PC-3 (cell line): ENCODE results near the gene LCP1. TPM values are rescaled to one million over a fixed set of nuclear protein-coding genes. Genes with fewer than 3 reads are reported as not detected.

Source experiments
- ATAC-seq: fragments of 200-7000 bp; cut with Tn5 transposase; 2 replicates; pipeline ENCODE4 v1.9.1; 2020; ENCODE audit warnings: mild to moderate bottlenecking, moderate library complexity
- BruUV-seq: library from RNA; stranded (reverse); fragments of 400-500 nt; replicated peaks from 2 replicates; lab custom pipeline; 2021; lab: Mats Ljungman, UMichigan
- CTCF ChIA-PET: fragments of 300-600 bp; sonication (Branson Sonifier 250); formaldehyde crosslinking; loops from one replicate; lab custom pipeline; 2022; ENCODE audit warnings: antibody characterized with exemption; lab: Charles Lee
- POLR2A ChIA-PET: fragments of 300-600 bp; sonication (Branson Sonifier 250); formaldehyde crosslinking; loops from one replicate; lab custom pipeline; 2022; ENCODE audit warnings: antibody characterized with exemption; ENCODE audit not compliant: unreplicated experiment; lab: Charles Lee
- DNase-seq: peaks from one replicate; pipeline ENCODE4 v3.0.0-alpha.2; 2015
- H2AFZ ChIP-seq: fragments of 300-600 bp; sonication (generic); 2 replicates; pipeline ENCODE4 v1.6.0; 2016; ENCODE audit warnings: antibody characterized with exemption, low read length
- H3F3A ChIP-seq: fragments of 300-600 bp; sonication (generic); one replicate; pipeline ENCODE4 v1.6.0; 2017; ENCODE audit warnings: antibody characterized with exemption, low read length, control low read depth, mild to moderate bottlenecking; ENCODE audit not compliant: unreplicated experiment
- H3K27ac ChIP-seq: fragments of 300-600 bp; sonication (generic); 2 replicates; pipeline ENCODE4 v1.5.1; 2016; ENCODE audit warnings: mild to moderate bottlenecking, low read length
- H3K27me3 ChIP-seq: fragments of 300-600 bp; sonication (generic); 2 replicates; pipeline ENCODE4 v1.6.1; 2016; ENCODE audit warnings: low read length, mixed read lengths
- H3K36me3 ChIP-seq: fragments of 300-600 bp; sonication (generic); 2 replicates; pipeline ENCODE4 v1.6.1; 2016; ENCODE audit warnings: low read depth, mixed run types, low read length, mixed read lengths
- H3K4me1 ChIP-seq: fragments of 300-600 bp; sonication (generic); 2 replicates; pipeline ENCODE4 v1.5.1; 2016; ENCODE audit warnings: low read length; ENCODE audit not compliant: insufficient read depth
- H3K4me2 ChIP-seq: fragments of 300-600 bp; sonication (generic); 2 replicates; pipeline ENCODE4 v1.6.0; 2016; ENCODE audit warnings: low read length
- H3K4me3 ChIP-seq: fragments of 300-600 bp; sonication (generic); 2 replicates; pipeline ENCODE4 v1.5.1; 2016; ENCODE audit warnings: mild to moderate bottlenecking, low read length, mixed read lengths
- H3K79me2 ChIP-seq: fragments of 300-600 bp; sonication (generic); 2 replicates; pipeline ENCODE4 v1.6.1; 2017; ENCODE audit warnings: low read length, mixed read lengths
- H3K9ac ChIP-seq: fragments of 300-600 bp; sonication (generic); 2 replicates; pipeline ENCODE4 v1.6.0; 2016; ENCODE audit warnings: mild to moderate bottlenecking, low read length
- H3K9me2 ChIP-seq: fragments of 300-600 bp; sonication (generic); replicated peaks from 2 replicates; pipeline ENCODE4 v1.6.1; 2016; ENCODE audit warnings: mixed run types, low read length, mixed read lengths
- H3K9me3 ChIP-seq: fragments of 300-600 bp; sonication (generic); 2 replicates; pipeline ENCODE4 v1.6.1; 2016; ENCODE audit warnings: low read length, mixed read lengths
- H4K20me1 ChIP-seq: fragments of 300-600 bp; sonication (generic); 2 replicates; pipeline ENCODE4 v1.6.1; 2016; ENCODE audit warnings: low read length, mixed read lengths
- CTCF ChIP-seq: fragments of 300-600 bp; sonication (generic); conservative IDR thresholded peaks from 2 replicates; pipeline ENCODE4 v1.5.1; 2017; ENCODE audit warnings: antibody characterized with exemption, low read depth, mild to moderate bottlenecking, low read length
- EZH2 ChIP-seq: fragments of 300-600 bp; sonication (generic); IDR thresholded peaks from one replicate; pipeline ENCODE4 v1.6.1; 2017; ENCODE audit warnings: antibody characterized with exemption, mild to moderate bottlenecking, low read length; ENCODE audit not compliant: unreplicated experiment
- EZH2phosphoT487 ChIP-seq: fragments of 300-600 bp; sonication (generic); IDR thresholded peaks from 2 replicates; pipeline ENCODE4 v1.6.1; 2018; ENCODE audit warnings: mild to moderate bottlenecking, antibody characterized with exemption, low read length, borderline replicate concordance
- intact Hi-C: fragments of 100-400 bp; cut with micrococcal nuclease; formaldehyde crosslinking; loops from 2 replicates; pipeline ENCODE4 v1.9.0; 2023
- total RNA-seq: library from RNA; depleted of rRNA; stranded (reverse); fragments of >200 nt; gene quantifications from 2 replicates; pipeline ENCODE4 v1.2.3, GENCODE V29; 2014

The LCP1 gene
- total RNA-seq, 1 experiment from 2014 or later, result 143 TPM

GRCh38 chr13:46111151-46111550 is 70.8 kb downstream of the LCP1 start:
- no peak overlapping the region for H2AFZ ChIP-seq
- POLR2A ChIA-PET, result no interaction called here
- no peaks in the 10 kb centered on the region for H3K36me3 ChIP-seq
- CTCF ChIA-PET, result no interaction called here
- no peaks in the 10 kb centered on the region for H3K9me2 ChIP-seq
- TF ChIP-seq CTCF (no peak), EZH2 (no peak)
- BruUV-seq, result no TSS peak
- no peak for ATAC-seq
- intact Hi-C loops, result no loop called here
- no peaks in the 10 kb centered on the region for H3K4me1 ChIP-seq
- no peaks in the 10 kb centered on the region for H4K20me1 ChIP-seq
- DNase-seq, result no peak
- H3K27ac ChIP-seq, result no peak overlapping the region
- no peaks in the 10 kb centered on the region for H3K79me2 ChIP-seq
- no peaks in the 10 kb centered on the region for H3F3A ChIP-seq
- no peak overlapping the region for H3K4me2 ChIP-seq
- no peaks in the 10 kb centered on the region for H3K9me3 ChIP-seq
- peaks cover 2% of the 10 kb centered on the region; the same call in 1 of the 2 replicates for H3K27me3 ChIP-seq
- H3K9ac ChIP-seq, result no peak overlapping the region
- no peak overlapping the region for H3K4me3 ChIP-seq

GRCh38 chr13:46109451-46109850 is 72.5 kb downstream of the LCP1 start:
- Histone ChIP-seq H3K9me2 (no peaks in the 10 kb centered on the region), H3F3A (no peaks in the 10 kb centered on the region), H3K79me2 (no peaks in the 10 kb centered on the region), H3K27ac (no peak overlapping the region), H2AFZ (no peak overlapping the region), H3K9me3 (no peaks in the 10 kb centered on the region), H3K4me3 (no peak overlapping the region), H3K27me3 (peaks cover 4% of the 10 kb centered on the region; the same call in 1 of the 2 replicates), H3K9ac (no peak overlapping the region), H3K4me1 (no peaks in the 10 kb centered on the region), H3K36me3 (no peaks in the 10 kb centered on the region), H4K20me1 (no peaks in the 10 kb centered on the region), H3K4me2 (no peak overlapping the region)
- no TSS peak for BruUV-seq
- TF ChIP-seq EZH2, result no peak
- TF ChIP-seq EZH2phosphoT487, result no peak
- TF ChIP-seq CTCF, result no peak
- ATAC-seq (no peak), DNase-seq (no peak)
- intact Hi-C loops, result no loop called here
- CTCF ChIA-PET, result no interaction called here
- POLR2A ChIA-PET, result no interaction called here

GRCh38 chr13:46106839-46107371 is 75.1 kb downstream of the LCP1 start:
- intact Hi-C loops, result no loop called here
- H3K4me1 ChIP-seq, result no peaks in the 10 kb centered on the region
- ChIA-PET CTCF (no interaction called here), POLR2A (no interaction called here)
- no peaks in the 10 kb centered on the region for H3K9me3 ChIP-seq
- H2AFZ ChIP-seq, result no peak overlapping the region
- H4K20me1 ChIP-seq, result no peaks in the 10 kb centered on the region
- no peaks in the 10 kb centered on the region for H3K9me2 ChIP-seq
- H3K4me2 ChIP-seq, result no peak overlapping the region
- H3K4me3 ChIP-seq, result no peak overlapping the region
- no peak overlapping the region for H3K9ac ChIP-seq
- no peak overlapping the region for H3K27ac ChIP-seq
- TF ChIP-seq EZH2phosphoT487, result no peak
- no peak for TF ChIP-seq CTCF
- TF ChIP-seq EZH2, result no peak
- BruUV-seq, result no TSS peak
- H3F3A ChIP-seq, result no peaks in the 10 kb centered on the region
- H3K79me2 ChIP-seq, result no peaks in the 10 kb centered on the region
- no peaks in the 10 kb centered on the region for H3K36me3 ChIP-seq
- no peak for DNase-seq
- ATAC-seq, result no peak
- H3K27me3 ChIP-seq, result peaks cover 4% of the 10 kb centered on the region; the same call in 1 of the 2 replicates
